Choroid plexus epithelial cell (primary cell): Measurements from ENCODE around the gene RAI14.
"Not testable (repeated sequence)": the region's sequence is repeated elsewhere in the genome, so short reads cannot be mapped to it uniquely, and the experiment has no call there.

ENCODE experiments used
- DNase-seq: peaks from one replicate; pipeline ENCODE4 v3.0.0-alpha.2; 2010; ENCODE audit warnings: low read depth
- H3K4me3 ChIP-seq: 2 replicates; pipeline ENCODE4 v1.5.1; 2011; ENCODE audit warnings: low read depth, mild to moderate bottlenecking, control low read depth, low read length, moderate library complexity
- TF ChIP-seq, protein P1 (sequence below): conservative IDR thresholded peaks from 2 replicates; pipeline ENCODE4 v1.5.1; 2011; ENCODE audit warnings: low read depth, mild to moderate bottlenecking, control low read depth, inconsistent platforms, low read length, moderate library complexity

Gene RAI14

DNA sequence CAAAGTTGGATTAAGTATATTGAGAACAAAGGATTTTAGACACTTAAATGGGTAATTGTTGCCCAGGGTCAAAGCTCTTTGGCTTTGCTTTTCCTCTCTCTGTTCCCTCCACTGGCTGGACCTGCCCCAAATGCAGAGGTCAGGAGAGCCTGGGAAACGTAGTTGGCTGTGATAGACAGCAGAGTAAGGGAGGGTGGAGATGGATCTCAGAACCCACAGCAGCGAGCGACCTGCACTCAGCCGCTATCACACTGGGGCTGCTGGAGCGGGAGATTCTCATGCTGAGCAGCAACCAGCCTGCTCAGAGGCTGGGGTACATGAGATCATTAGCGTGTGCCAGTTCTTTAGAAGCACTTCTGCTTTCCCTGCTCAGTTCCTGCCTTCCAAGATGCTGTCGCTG is 111.1 kb downstream of the RAI14 start:
- DNase-seq: no peak

DNA sequence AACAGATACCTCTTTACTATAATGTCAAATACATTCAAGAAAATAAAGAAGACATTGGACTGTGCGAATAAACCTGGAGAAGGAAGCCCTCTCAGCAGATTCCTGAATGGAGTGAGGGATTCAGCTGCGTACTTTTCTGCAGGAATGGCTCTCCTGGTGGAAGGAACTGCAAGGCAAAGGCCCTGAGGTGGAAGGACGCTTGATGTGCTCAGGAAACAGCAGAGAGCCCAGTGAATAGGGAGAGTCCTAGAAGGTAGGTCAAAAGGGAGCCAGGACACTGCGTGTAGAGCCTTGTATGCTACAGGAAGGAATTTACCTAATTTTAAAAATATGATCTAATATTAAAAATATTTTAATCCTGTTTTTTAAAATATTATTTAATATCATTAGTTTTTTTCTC is 114.4 kb downstream of the RAI14 start:
- DNase-seq: no peak
- no peak overlapping the region for H3K4me3 ChIP-seq
- TF ChIP-seq, protein P1, sequence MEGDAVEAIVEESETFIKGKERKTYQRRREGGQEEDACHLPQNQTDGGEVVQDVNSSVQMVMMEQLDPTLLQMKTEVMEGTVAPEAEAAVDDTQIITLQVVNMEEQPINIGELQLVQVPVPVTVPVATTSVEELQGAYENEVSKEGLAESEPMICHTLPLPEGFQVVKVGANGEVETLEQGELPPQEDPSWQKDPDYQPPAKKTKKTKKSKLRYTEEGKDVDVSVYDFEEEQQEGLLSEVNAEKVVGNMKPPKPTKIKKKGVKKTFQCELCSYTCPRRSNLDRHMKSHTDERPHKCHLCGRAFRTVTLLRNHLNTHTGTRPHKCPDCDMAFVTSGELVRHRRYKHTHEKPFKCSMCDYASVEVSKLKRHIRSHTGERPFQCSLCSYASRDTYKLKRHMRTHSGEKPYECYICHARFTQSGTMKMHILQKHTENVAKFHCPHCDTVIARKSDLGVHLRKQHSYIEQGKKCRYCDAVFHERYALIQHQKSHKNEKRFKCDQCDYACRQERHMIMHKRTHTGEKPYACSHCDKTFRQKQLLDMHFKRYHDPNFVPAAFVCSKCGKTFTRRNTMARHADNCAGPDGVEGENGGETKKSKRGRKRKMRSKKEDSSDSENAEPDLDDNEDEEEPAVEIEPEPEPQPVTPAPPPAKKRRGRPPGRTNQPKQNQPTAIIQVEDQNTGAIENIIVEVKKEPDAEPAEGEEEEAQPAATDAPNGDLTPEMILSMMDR: no peak

More for the DNA sequence above, 111.1 kb downstream of the RAI14 start:
- TF ChIP-seq, protein P1: no peak
- no peak overlapping the region for H3K4me3 ChIP-seq

DNA sequence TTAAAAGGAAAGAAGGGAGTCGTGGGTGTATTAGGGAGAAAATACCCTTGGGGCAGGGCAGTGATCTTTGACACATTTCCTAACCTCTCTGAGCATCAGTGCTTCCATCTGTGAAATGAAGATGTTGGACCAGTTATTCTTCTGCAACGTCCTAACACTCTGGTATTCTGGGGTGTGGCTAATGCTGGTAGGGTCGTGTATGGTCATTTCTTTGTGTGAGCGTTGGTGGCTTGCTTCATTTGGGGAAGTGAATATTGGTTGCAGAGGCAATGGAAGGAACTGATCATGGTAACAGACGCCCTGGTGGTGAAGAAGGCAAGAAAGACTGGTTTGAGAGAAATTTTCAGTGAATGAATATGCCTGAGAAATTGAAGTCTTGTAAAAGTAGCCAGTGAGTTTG is 114.9 kb downstream of the RAI14 start:
- no peak for DNase-seq
- TF ChIP-seq, protein P1: no peak
- H3K4me3 ChIP-seq: no peak overlapping the region

DNA sequence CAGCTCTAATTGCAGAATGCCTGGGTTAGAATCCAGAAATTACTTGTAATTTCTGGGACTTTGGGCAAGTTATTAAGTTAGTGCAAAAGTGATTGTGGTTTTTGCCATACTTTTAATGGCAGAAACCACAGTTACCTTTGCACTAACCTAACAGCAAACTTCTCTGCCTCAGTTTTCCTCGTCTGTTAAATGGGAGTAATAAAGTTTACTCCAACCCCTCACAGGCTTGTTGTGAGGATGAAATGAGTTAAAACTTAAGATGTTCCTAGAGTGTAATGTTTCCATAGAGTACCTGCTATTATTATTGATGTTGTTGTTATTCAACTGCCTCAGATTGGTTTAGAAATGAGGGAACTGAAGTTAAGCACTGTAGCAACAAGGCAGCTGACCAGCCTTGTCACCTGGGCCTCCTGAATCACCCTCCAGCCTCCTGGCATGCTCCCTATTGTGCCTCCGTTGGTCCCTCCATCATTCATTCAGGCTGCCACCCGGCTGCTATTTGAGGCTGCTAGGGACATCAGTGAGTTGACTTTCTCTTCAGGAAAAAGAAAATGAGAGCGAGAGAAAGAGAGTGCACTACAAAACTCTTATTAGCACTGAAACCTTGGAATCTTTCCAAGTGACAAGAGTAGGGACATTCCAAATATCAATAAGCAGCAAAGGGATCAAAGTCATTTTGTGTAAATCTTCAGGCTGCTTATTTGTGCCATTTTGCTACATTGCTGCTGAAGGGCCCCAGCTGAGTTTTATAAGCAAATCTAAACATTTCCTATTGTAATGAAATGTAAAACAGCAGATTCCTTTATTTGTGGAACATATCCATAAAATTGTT is 116.4 kb downstream of the RAI14 start:
- DNase-seq: no peak
- no peak overlapping the region for H3K4me3 ChIP-seq
- TF ChIP-seq, protein P1: no peak

DNA sequence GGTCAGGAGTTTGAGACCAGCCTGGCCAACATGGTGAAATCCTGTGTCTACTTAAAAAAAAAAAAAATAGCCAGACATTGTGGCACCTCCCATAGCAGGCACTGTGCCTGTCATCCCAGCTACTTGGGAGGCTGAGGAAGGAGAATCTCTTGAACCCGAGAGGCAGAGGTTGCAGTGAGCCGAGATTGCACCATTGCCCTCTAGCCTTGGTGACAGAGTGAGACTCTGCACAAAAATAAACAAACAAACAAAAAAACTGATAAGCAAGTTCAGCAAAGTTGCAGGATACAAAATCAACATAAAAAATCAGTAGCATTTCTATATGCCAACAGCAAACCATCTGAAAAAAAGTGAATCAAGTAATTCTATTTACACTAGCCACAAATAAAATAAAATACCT is 118.0 kb downstream of the RAI14 start:
- TF ChIP-seq, protein P1: no peak
- DNase-seq: no peak
- H3K4me3 ChIP-seq: no peak overlapping the region

- DNase-seq, H3K4me3 ChIP-seq: not testable (repeated sequence)
Measured at GRCh38 chr5:34774678-34775077, 118.5 kb downstream of the RAI14 start.

GRCh38 chr5:34775886-34776285 is 119.8 kb downstream of the RAI14 start:
- TF ChIP-seq, protein P1: no peak
- H3K4me3 ChIP-seq: no peak overlapping the region
- no peak for DNase-seq
